ENCODE results near the gene PAWR. TPM values are rescaled to one million over a fixed set of nuclear protein-coding genes. Genes with fewer than 3 reads are reported as not detected.
"Not testable (repeated sequence)": the region's sequence is repeated elsewhere in the genome, so short reads cannot be mapped to it uniquely, and the experiment has no call there.

Gene PAWR
- total RNA-seq, 1 experiment from 2014 or later, result 38.7 TPM

DNA sequence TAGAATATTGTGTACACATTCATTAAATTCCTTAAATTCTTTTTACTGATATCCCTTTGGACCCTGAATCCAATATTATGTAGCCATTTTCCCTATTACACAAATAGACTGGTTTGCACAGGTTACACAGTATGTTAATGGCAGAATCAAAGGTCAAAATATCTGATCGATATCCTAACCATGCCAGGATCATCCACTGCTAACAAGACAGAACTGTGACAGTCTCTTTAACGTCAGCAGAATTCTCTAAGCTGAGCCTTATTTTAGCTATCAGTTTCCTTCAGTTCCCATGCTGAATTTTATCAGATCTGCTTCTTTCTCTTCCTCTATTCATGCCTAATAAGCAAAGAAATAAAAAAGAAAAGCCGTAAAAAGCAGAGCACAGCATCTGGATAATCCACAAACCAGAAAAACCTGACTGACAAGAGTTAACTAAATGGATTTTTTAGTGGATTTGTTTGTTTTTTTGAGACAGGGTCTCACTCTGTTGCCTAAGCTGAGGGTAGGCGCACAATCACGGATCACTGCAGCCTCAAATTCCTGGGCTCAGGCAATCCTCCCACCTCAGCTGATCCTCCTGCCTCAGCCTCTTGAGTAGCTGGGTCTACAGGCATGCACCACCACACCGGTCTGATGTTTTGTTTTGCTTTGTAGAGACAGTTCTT lies 130.4 kb downstream of the PAWR start:
- no peak for DNase-seq (ENCODE audit: low spot score)
- in situ Hi-C loops (cut with HindIII; ENCODE audit: low sequenced_read_pairs), result no loop called here

DNA sequence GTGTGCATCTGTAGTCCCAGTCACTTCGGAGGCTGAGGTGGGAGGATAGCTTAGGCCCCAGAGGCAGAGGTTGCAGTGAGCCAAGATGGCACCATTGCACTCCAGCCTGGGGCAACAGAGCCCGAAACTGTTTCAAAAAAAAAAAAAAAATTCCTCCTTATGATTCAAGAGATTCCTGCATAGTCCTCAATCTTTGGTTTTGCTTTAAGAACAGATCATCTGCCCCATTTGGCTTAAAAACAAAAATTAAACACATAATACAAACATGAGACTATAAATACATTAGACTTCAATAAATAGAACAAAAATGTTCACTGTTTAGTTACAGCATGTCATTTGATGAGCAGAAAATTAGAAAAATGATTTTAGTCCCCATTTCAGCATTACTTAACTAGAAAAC lies 131.2 kb downstream of the PAWR start:
- in situ Hi-C loops (cut with HindIII; ENCODE audit: low sequenced_read_pairs), result no loop called here
- no peak for DNase-seq (ENCODE audit: low spot score)

GRCh38 chr12:79558924-79559469 lies 131.8 kb downstream of the PAWR start:
- in situ Hi-C loops (cut with HindIII; ENCODE audit: low sequenced_read_pairs), result no loop called here
- DNase-seq (ENCODE audit: low spot score), result no peak

DNA sequence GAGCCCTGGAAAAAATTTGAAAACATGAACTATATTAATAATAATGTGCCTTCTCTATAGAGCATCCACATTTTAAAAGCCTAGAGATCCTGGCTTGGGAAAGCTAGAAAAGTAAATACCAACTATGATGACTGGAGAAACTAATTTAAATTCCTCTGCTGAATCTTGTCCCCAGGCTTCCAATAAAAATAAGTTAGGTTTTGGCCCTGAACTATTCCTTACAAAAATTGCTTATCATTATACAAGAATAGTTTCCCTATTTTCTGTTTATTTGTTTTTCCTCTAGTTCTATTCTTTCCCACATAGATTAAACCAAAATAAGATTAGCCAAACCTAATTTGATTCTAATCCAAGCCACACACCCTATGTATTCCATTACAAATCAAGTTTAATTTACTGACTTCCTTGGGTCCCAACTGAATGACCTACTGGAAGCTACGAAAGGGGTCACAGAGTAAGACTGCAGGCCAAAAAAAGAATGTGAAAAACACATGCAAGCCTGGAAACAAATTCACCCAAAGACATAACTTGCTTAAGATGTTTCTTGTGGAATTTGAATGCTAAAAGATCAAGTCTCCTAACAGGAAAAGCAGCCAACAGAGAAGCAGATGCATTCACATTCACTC lies 133.0 kb downstream of the PAWR start:
- DNase-seq (ENCODE audit: low spot score), result no peak
- in situ Hi-C loops (cut with HindIII; ENCODE audit: low sequenced_read_pairs), result no loop called here

DNA sequence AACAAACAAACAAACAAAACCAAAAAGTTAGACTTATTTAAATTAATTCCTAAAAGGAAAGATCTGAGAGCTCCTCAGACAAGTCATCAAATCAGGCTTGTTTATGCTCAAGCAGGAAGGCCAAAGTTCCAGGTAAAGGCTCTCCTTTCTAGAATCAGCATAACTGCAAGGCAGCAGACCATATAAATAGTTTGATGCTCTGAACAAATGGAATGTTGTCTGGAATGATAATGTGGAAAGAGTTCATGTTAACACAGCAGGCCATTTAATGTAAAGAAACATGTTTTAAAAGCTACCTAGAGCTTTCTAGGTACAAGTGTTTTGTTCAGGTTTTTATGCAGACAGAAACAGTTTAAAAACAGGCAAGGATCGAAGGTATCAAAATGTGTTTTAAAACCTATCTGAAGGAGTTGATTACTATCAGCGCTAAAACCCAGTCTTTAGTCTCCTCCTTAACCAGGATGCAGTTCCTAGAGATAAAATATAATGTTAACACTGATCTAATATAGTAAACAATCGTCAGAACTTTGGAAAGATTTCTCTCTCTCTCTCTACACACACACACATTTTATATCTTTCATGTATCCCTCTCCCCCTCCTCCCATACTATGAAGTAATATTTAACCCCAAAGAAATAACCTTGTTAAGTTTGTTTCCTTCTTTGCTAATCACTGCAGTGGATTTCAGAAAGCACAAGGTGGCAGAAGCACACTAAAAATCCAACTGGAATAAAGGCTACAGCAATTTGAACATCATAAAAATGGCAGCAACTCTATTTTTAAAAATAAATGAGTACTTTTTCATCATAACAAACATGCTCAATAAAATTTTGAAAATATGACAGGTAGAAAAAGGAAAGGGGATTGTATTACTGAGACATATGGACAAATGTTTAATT lies 135.5 kb downstream of the PAWR start:
- peak; percentile 31 for DNase-seq (ENCODE audit: low spot score)
- in situ Hi-C loops (cut with HindIII; ENCODE audit: low sequenced_read_pairs), result no loop called here

GRCh38 chr12:79553863-79554574 lies 136.7 kb downstream of the PAWR start:
- no peak for DNase-seq (ENCODE audit: low spot score)
- in situ Hi-C loops (cut with HindIII; ENCODE audit: low sequenced_read_pairs), result no loop called here

DNA sequence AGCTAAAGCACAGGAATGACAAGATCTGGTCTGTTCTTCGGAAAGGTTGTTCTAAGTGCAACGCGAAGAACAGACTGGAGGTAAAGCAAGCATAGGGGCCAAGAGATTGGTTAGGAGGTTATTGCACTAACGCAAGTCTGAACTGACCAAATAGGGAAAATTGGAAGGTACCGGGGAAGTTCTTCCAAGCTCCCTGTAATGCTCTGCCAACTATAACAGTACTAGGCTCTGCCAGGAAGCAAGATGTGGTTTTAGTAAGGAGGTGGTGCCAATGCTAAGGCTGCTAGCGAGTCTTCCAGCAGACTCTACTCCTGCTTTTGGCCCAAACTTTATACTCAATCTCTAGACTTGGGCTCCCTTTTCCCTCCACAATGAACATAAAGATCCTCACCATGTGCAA lies 138.6 kb downstream of the PAWR start:
- no peak for DNase-seq (ENCODE audit: low spot score)
- in situ Hi-C loops (cut with HindIII; ENCODE audit: low sequenced_read_pairs), result no loop called here

- DNase-seq (ENCODE audit: low spot score), result no peak
- in situ Hi-C loops (cut with HindIII; ENCODE audit: low sequenced_read_pairs), result no loop called here
These were observed 141.1 kb downstream of the PAWR start for GRCh38 chr12:79549531-79550271.

DNA sequence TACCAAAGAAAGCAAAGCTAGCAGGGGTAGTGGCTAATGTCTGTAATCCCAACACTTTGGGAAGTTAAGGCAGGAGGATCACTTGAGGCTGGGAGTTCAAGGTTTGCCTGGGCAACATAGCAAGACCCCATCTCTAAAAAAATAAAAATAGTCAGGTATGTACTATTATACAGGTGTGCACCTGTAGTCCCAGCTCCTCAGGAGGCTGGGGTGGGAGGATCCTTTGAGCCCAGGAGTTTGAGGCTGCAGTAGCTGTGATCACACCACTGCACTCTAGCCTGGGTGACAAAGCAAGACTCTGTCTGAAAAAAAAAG lies 142.2 kb downstream of the PAWR start:
- no peak for DNase-seq (ENCODE audit: low spot score)
- in situ Hi-C loops (cut with HindIII; ENCODE audit: low sequenced_read_pairs), result no loop called here

- in situ Hi-C loops (cut with HindIII; ENCODE audit: low sequenced_read_pairs), result no loop called here
- DNase-seq (ENCODE audit: low spot score), result peak; percentile 71
These were observed 142.8 kb downstream of the PAWR start for GRCh38 chr12:79547735-79548609.

- peak; percentile 64 for DNase-seq (ENCODE audit: low spot score)
- in situ Hi-C loops (cut with HindIII; ENCODE audit: low sequenced_read_pairs), result no loop called here
These were observed 143.6 kb downstream of the PAWR start for GRCh38 chr12:79547044-79547734.

DNA sequence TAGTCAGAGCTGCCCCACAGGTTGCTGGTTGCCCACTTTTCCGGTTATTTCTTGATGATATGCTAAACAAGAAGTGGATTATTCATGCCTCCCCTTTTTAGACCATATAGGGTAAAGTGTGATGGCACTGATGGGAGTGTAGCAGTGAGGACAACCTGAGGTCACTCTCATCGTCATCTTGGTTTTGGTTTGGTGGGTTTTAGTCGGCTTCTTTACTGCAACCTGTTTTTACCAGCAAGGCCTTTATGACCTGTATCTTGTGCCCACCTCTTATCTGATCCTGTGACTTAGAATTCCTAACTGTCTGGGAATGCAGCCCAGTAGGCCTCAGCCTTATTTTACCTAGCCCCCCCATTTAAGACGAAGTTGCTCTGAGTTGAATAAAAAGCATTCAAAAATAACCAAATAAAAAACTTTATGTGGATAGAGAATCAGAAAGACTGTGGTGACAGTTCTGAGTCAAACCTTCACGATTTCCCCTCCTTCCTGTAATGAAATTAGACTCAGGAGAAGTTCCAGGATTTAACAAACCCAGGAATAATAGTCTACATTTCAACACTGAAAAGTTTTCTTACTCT lies 144.2 kb downstream of the PAWR start:
- in situ Hi-C loops (cut with HindIII; ENCODE audit: low sequenced_read_pairs), result no loop called here
- DNase-seq (ENCODE audit: low spot score), result no peak

DNA sequence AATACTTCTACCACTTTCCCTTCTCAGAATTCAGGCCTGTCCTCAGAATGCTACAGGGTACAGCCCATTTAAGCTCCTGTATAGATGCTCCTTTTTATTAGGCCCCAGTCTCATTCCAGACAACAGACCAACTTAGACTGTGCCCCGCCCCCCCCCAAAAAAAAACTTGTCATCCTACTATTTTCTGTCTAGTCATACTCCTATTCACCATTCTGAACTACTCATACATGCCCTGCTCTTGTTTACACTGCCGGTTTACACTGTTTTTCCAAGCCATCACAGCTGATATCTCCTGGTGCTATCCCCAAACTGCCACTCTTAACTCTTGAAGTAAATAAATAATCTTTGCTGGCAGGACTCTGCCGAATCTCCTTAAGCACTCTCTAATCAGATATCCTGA lies 146.3 kb downstream of the PAWR start:
- in situ Hi-C loops (cut with HindIII; ENCODE audit: low sequenced_read_pairs); DNase-seq (ENCODE audit: low spot score): not testable (repeated sequence)

GRCh38 chr12:79537675-79538074 lies 153.1 kb downstream of the PAWR start:
- in situ Hi-C loops (cut with HindIII; ENCODE audit: low sequenced_read_pairs), result no loop called here
- no peak for DNase-seq (ENCODE audit: low spot score)

GRCh38 chr12:79535751-79536150 lies 155.0 kb downstream of the PAWR start:
- no peak for DNase-seq (ENCODE audit: low spot score)
- in situ Hi-C loops (cut with HindIII; ENCODE audit: low sequenced_read_pairs), result no loop called here

Data from G401 (cell line).